Lower leg skin (tissue), 3 donors: ENCODE results near the gene FAM162A.

Experiments
- CTCF ChIP-seq, 3 donors: fragments of 450-650 bp; IDR thresholded peaks; one replicate each; pipeline ENCODE4 v1.5.1; 2016; ENCODE audit warnings: antibody characterized with exemption in 3 of 3, mild to moderate bottlenecking in 3 of 3, moderate library complexity in 2 of 3
- POLR2A ChIP-seq, 2 donors: fragments of 450-650 bp; IDR thresholded peaks; one replicate each; pipeline ENCODE4 v1.6.1; 2016 to 2017; ENCODE audit warnings: antibody characterized with exemption in 2 of 2, mild to moderate bottlenecking in 1 of 2, moderate library complexity in 1 of 2

- TF ChIP-seq CTCF (IDR thresholded peaks at IDR 0.05) (no peak), POLR2A (IDR thresholded peaks at IDR 0.05) (no peak)
Observed at GRCh38 chr3:122387709-122388108, 3.7 kb downstream of the FAM162A start.
